NCI-H2196 treated with DMSO at 0.1 percent for 48 hours (cell line): ENCODE results near the gene PRRT4.

Source experiments
- DNase-seq: peaks from one replicate; lab custom pipeline; 2025; ENCODE audit not compliant: unreplicated experiment; lab: John Stamatoyannopoulos, UW

PRRT4 gene

GRCh38 chr7:128376077-128376476, 14.6 kb upstream of the PRRT4 start:
- DNase-seq, result no peak

GRCh38 chr7:128374041-128374440, 12.6 kb upstream of the PRRT4 start:
- no peak for DNase-seq

- no peak for DNase-seq
Observed at GRCh38 chr7:128373606-128374005, 12.1 kb upstream of the PRRT4 start.

- no peak for DNase-seq
Observed at GRCh38 chr7:128370491-128370890, 9.0 kb upstream of the PRRT4 start.

- DNase-seq, result no peak
Observed at GRCh38 chr7:128366986-128367385, 5.5 kb upstream of the PRRT4 start.

- no peak for DNase-seq
Observed at GRCh38 chr7:128366300-128366699, 4.8 kb upstream of the PRRT4 start.

- DNase-seq, result no peak
Observed at GRCh38 chr7:128365432-128365831, 3.9 kb upstream of the PRRT4 start.

- DNase-seq, result no peak
Observed at GRCh38 chr7:128364166-128364870, 2.8 kb upstream of the PRRT4 start.

- DNase-seq, result no peak
Observed at GRCh38 chr7:128363261-128363721, 1.8 kb upstream of the PRRT4 start.

GRCh38 chr7:128362670-128363069, 1.2 kb upstream of the PRRT4 start:
- no peak for DNase-seq

- DNase-seq, result no peak
Observed at GRCh38 chr7:128360359-128360678, 1.2 kb downstream of the PRRT4 start.

GRCh38 chr7:128359939-128360338, 1.6 kb downstream of the PRRT4 start:
- no peak for DNase-seq

GRCh38 chr7:128359336-128359735, 2.2 kb downstream of the PRRT4 start:
- DNase-seq, result no peak

- no peak for DNase-seq
Observed at GRCh38 chr7:128358233-128358632, 3.3 kb downstream of the PRRT4 start.

- DNase-seq, result no peak
Observed at GRCh38 chr7:128357217-128357613, 4.3 kb downstream of the PRRT4 start.

GRCh38 chr7:128356546-128357216, 4.8 kb downstream of the PRRT4 start:
- no peak for DNase-seq

GRCh38 chr7:128353610-128354009, 7.9 kb downstream of the PRRT4 start:
- no peak for DNase-seq

- no peak for DNase-seq
Observed at GRCh38 chr7:128353189-128353588, 8.3 kb downstream of the PRRT4 start.

- no peak for DNase-seq
Observed at GRCh38 chr7:128352636-128353035, 8.9 kb downstream of the PRRT4 start.

GRCh38 chr7:128352153-128352537, 9.3 kb downstream of the PRRT4 start:
- DNase-seq, result no peak

GRCh38 chr7:128351296-128352152, 10.0 kb downstream of the PRRT4 start:
- no peak for DNase-seq

GRCh38 chr7:128350708-128351295, 10.7 kb downstream of the PRRT4 start:
- no peak for DNase-seq
